GM18867 (cell line): Measurements from ENCODE around the gene ADSS2.
"Not testable (repeated sequence)": the region's sequence is repeated elsewhere in the genome, so short reads cannot be mapped to it uniquely, and the experiment has no call there.

Experiments
- ATAC-seq: cut with Tn5 transposase; IDR thresholded peaks from one replicate; pipeline ENCODE4 v1.9.1; 2021; ENCODE audit warnings: mild to moderate bottlenecking, moderate library complexity; ENCODE audit not compliant: unreplicated experiment

Gene ADSS2

DNA sequence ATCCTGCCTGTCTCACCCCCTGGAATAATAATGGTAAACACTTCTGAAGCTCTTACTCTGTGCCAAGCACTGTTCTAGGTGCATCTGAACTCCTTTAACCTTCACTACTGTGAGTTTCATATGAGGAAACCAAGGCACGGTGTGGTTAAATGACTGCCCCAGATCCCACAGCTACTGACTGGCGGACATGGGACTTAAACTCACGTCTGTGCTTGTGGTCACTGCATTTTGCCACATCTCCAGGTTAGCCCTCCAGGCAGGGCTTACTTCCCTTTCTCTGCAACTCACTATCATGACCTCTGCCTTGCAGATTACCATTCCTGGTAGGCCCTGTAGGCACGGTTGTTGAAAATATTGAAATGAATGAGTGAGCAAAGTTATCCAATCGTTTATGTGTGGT, 83.4 kb downstream of the ADSS2 start:
- ATAC-seq, result no peak

DNA sequence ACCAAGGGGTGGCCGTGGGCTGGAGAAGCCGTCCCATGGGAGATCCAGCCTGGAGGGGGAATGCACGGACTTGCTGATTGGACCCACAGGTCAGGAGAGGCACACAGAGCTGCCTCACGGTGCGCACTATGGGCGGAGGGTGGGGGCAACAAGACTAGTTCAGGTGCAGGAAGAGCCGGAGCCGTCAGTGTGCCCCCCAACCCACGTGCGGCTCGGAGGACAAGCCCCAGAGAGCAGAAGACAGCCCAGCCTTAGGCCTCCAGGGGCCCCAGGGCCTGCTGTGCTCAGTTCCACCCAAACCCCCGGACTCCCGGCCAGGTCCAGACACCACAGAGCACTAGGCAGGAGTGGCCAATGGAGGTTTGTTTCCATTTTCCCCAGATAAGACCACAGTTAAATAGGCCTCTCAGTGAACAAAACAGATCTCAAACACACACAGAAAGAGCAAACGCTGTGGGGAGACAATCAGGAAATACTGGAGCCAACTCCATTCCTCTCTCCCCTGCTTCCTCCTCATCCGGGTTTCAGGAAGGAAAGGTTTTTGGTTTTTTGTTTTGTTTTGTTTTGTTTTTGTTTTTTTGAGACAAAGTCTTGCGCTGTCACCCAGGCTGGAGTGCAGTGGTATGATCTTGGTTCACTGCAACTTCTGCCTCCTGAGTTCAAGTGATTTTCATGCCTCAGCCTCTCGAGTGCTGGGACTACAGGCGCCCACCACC, 84.2 kb downstream of the ADSS2 start:
- ATAC-seq, result no peak

DNA sequence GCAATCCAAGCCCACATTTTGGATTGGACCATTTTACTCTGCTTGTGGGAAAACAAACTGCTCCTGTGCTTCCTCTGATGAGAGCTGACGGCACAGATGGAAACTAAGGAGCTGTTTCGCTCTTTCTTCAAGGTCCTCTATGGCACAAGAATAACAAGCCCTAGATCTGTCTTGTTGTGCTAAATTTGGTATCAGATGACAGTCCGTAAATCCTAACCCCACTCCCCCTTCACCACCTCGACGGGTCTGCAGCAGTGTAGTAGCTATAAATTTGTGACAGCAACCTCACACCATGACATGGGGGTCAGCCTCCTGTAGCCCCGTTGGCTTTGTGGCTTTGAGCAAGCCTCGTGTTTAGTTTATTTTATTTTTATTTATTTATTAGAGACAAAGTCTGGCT, 85.9 kb downstream of the ADSS2 start:
- ATAC-seq, result no peak

DNA sequence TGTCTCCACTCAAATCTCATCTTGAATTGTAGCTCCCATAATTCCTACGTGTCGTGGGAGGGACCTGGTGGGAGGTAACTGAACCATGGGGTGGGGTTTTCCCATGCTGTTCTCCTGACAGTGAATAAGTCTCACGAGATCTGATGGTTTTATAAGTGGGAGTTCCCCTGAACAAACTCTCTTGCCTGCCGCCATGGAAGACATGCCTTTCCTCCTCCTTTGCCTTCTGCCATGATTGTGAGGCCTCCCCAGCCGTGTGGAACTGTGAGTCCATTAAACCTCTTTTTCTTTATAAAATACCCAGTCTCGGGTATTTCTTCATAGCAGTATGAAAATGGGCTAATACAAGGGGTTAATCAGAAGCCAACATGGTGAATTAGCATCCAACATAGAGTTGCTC, 86.4 kb downstream of the ADSS2 start:
- ATAC-seq, result not testable (repeated sequence)

DNA sequence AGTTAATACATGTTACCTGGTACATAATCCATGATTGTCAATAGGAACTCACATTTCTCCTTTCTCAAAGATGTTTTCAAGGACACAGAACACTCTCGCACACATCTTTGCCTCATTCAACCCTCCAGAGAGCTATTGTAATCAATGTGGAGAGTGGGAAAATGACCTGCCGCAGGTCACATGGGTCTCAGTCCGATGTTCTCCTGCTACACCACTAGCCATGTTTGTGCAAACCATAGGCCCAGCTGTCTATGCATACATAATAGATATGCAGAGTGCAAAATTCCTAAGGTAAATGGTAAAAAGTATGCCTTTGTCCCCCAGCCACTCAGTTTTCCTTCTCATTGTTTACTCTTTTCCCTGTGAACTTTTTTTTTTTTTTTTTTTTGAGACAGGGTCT, 89.2 kb downstream of the ADSS2 start:
- ATAC-seq, result no peak

DNA sequence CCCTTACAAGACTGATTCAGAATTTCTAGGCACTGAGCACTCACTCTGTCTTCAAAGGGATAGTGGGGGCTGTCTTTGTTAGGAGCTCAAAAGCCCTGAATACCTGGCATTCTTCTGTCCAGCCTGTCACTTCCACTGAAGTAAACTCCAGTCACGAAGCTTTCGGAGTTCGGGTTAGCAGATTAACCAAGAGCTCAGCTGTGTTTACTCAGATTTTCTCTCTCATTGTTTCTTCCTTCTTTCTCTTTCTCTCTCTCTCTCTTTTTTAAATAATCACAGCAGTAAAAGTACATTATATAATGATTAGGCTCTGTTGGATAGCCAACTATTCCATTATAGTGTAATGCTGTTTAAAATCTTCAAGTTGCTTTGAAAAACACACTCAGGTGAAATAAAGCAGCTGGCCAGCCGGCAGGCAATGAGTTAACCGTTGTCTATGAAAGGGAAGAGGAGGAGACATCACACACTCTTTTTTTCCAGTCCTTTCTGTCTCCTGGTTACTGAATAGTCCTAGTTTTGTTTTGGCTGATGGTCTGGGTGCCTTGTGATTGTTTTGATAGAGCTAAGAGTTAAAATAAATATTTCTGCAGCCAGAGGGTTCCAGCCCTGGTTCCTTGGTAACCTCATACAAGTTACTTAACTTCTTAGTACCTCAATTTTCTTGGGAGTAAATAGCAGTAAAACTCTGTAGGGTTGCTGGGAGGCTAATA, 89.8 kb downstream of the ADSS2 start:
- no peak for ATAC-seq
